GM23338 (cell line): ENCODE data around the gene FXR1. TPM values are rescaled to one million over a fixed set of nuclear protein-coding genes. Genes with fewer than 3 reads are reported as not detected.

Source experiments
- ATAC-seq: fragments of 200-7000 bp; cut with Tn5 transposase; 3 replicates; pipeline ENCODE4 v1.9.1; 2020
- DNase-seq: peaks from one replicate; pipeline ENCODE4 v3.0.0-alpha.2; 2015; ENCODE audit warnings: low spot score
- H2AFZ ChIP-seq: fragments of 200-600 bp; sonication (generic); 2 replicates; pipeline ENCODE4 v1.8.0; 2016; ENCODE audit warnings: antibody characterized with exemption, mild to moderate bottlenecking, moderate library complexity
- H3F3A ChIP-seq: fragments of 200-600 bp; sonication (generic); replicated peaks from 2 replicates; pipeline ENCODE4 v1.8.0; 2017; ENCODE audit warnings: antibody characterized with exemption, mixed run types, low read depth
- H3K27ac ChIP-seq: fragments of 200-600 bp; sonication (generic); 2 replicates; pipeline ENCODE4 v1.6.1; 2016; ENCODE audit warnings: low read depth
- H3K27me3 ChIP-seq: fragments of 200-600 bp; sonication (generic); 2 replicates; pipeline ENCODE4 v1.8.0; 2016; ENCODE audit warnings: mild to moderate bottlenecking, mixed run types, moderate library complexity; ENCODE audit not compliant: insufficient read depth
- H3K36me3 ChIP-seq: fragments of 200-600 bp; sonication (generic); 2 replicates; pipeline ENCODE4 v1.8.0; 2016; ENCODE audit warnings: mild to moderate bottlenecking; ENCODE audit not compliant: insufficient read depth
- H3K4me1 ChIP-seq: fragments of 200-600 bp; sonication (generic); 2 replicates; pipeline ENCODE4 v1.8.0; 2016; ENCODE audit warnings: mild to moderate bottlenecking, moderate library complexity; ENCODE audit not compliant: insufficient read depth
- H3K4me2 ChIP-seq: fragments of 200-600 bp; sonication (generic); 2 replicates; pipeline ENCODE4 v1.7.1; 2017; ENCODE audit warnings: mixed run types
- H3K4me3 ChIP-seq: fragments of 200-600 bp; sonication (generic); 2 replicates; pipeline ENCODE4 v1.6.1; 2016; ENCODE audit warnings: mixed run types
- H3K79me2 ChIP-seq: fragments of 200-600 bp; sonication (generic); replicated peaks from 2 replicates; pipeline ENCODE4 v1.8.0; 2017; ENCODE audit warnings: mild to moderate bottlenecking; ENCODE audit not compliant: insufficient read depth
- H3K9me2 ChIP-seq: fragments of 200-600 bp; sonication (generic); 2 replicates; pipeline ENCODE4 v1.8.0; 2017; ENCODE audit not compliant: insufficient read depth
- H4K20me1 ChIP-seq: fragments of 200-600 bp; sonication (generic); replicated peaks from 2 replicates; pipeline ENCODE4 v1.8.0; 2017; ENCODE audit warnings: mild to moderate bottlenecking; ENCODE audit not compliant: insufficient read depth
- H3K27ac Mint-ChIP-seq: 2 replicates; pipeline ENCODE4 v1.8.0; 2020; ENCODE audit warnings: inconsistent platforms, mild to moderate bottlenecking, moderate library complexity, mixed read lengths
- H3K27me3 Mint-ChIP-seq: 3 replicates; pipeline ENCODE4 v1.8.0; 2022; ENCODE audit warnings: low read depth, mild to moderate bottlenecking, moderate library complexity, mixed read lengths, inconsistent platforms; ENCODE audit not compliant: insufficient read depth, poor library complexity
- H3K36me3 Mint-ChIP-seq: 3 replicates; pipeline ENCODE4 v1.8.0; 2021; ENCODE audit warnings: low read depth, mild to moderate bottlenecking, inconsistent platforms, moderate library complexity, mixed read lengths
- H3K4me1 Mint-ChIP-seq: 3 replicates; pipeline ENCODE4 v1.8.0; 2020; ENCODE audit warnings: mild to moderate bottlenecking, inconsistent platforms, mixed read lengths
- H3K4me3 Mint-ChIP-seq: 3 replicates; pipeline ENCODE4 v1.8.0; 2021; ENCODE audit warnings: moderate library complexity, mild to moderate bottlenecking, inconsistent platforms, mixed read lengths
- H3K9me3 Mint-ChIP-seq: 3 replicates; pipeline ENCODE4 v1.8.0; 2020; ENCODE audit warnings: moderate library complexity, mild to moderate bottlenecking, inconsistent platforms, mixed read lengths
- CREB1 ChIP-seq: fragments of 250-450 bp; sonication (Bioruptor Pico); IDR thresholded peaks from 2 replicates; pipeline ENCODE4 v1.5.0; 2020; ENCODE audit warnings: low read depth, mild to moderate bottlenecking, moderate library complexity
- CTCF ChIP-seq, 2 experiments: fragments of 200-600 bp in 1 of 2; sonication (generic) in 1 of 2; conservative IDR thresholded peaks; 2 replicates each; pipeline versions ENCODE4 v1.5.1 to v1.6.1; 2016 to 2017; ENCODE audit warnings: antibody characterized with exemption in 2 of 2, low read depth in 2 of 2, mild to moderate bottlenecking in 2 of 2, moderate library complexity in 1 of 2
- ETS1 ChIP-seq: IDR thresholded peaks from 2 replicates; pipeline ENCODE4 v1.6.1; 2016; ENCODE audit warnings: antibody characterized with exemption
- EZH2 ChIP-seq: fragments of 200-600 bp; sonication (generic); IDR thresholded peaks from one replicate; pipeline ENCODE4 v1.8.0; 2017; ENCODE audit warnings: antibody characterized with exemption, mild to moderate bottlenecking, low read depth; ENCODE audit not compliant: unreplicated experiment
- EZH2phosphoT487 ChIP-seq: fragments of 200-600 bp; sonication (generic); IDR thresholded peaks from one replicate; pipeline ENCODE4 v1.8.1; 2018; ENCODE audit warnings: antibody characterized with exemption; ENCODE audit not compliant: unreplicated experiment
- JUNB ChIP-seq: IDR thresholded peaks from one replicate; pipeline ENCODE4 v1.6.1; 2016; ENCODE audit warnings: antibody characterized with exemption; ENCODE audit not compliant: unreplicated experiment
- NANOG ChIP-seq: IDR thresholded peaks from 2 replicates; pipeline ENCODE4 v1.6.1; 2016; ENCODE audit warnings: antibody characterized with exemption, borderline replicate concordance
- POLR2AphosphoS5 ChIP-seq: IDR thresholded peaks from 2 replicates; pipeline ENCODE4 v1.6.1; 2016; ENCODE audit warnings: antibody characterized with exemption, low read depth
- REST ChIP-seq: IDR thresholded peaks from one replicate; pipeline ENCODE4 v1.6.1; 2018; ENCODE audit warnings: antibody characterized with exemption; ENCODE audit not compliant: unreplicated experiment
- STAT1 ChIP-seq: IDR thresholded peaks from one replicate; pipeline ENCODE4 v1.6.1; 2016; ENCODE audit warnings: antibody characterized with exemption; ENCODE audit not compliant: unreplicated experiment
- ZNF114 ChIP-seq: fragments of 250-450 bp; sonication (Bioruptor Pico); IDR thresholded peaks from 2 replicates; pipeline ENCODE4 v1.5.0; 2020; ENCODE audit warnings: mild to moderate bottlenecking, moderate library complexity
- ZNF331 ChIP-seq: fragments of 250-450 bp; sonication (Bioruptor Pico); IDR thresholded peaks from 2 replicates; pipeline ENCODE4 v1.5.0; 2020; ENCODE audit warnings: low read depth, mild to moderate bottlenecking, moderate library complexity
- ZNF462 ChIP-seq: fragments of 250-450 bp; sonication (Bioruptor Pico); IDR thresholded peaks from 2 replicates; pipeline ENCODE4 v1.5.0; 2020; ENCODE audit warnings: mild to moderate bottlenecking, moderate library complexity
- polyA plus RNA-seq: library from polyadenylated mRNA; unstranded; fragments of >200 nt; fragmentation: Nextera tagmentation; extraction: Ambion mirVana; gene quantifications from 2 replicates; pipeline ENCODE4 v1.2.1, GENCODE V29; 2016
- total RNA-seq: library from RNA; depleted of rRNA; stranded (reverse); fragments of >200 nt; shearing (Covaris generic); gene quantifications from 2 replicates; pipeline ENCODE4 v1.2.3, GENCODE V29; 2014

FXR1 gene
- total and polyA plus RNA-seq, 2 experiments from 2014 or later: 136 to 228 TPM

- Histone ChIP-seq H3K79me2 (peaks cover 46% of the 10 kb centered on the region), H3K4me2 (no peak overlapping the region), H3F3A (no peaks in the 10 kb centered on the region), H3K4me1 (no peaks in the 10 kb centered on the region), H3K4me3 (no peak overlapping the region), H3K9me2 (no peaks in the 10 kb centered on the region), H3K27ac (no peak overlapping the region), H3K27me3 (no peaks in the 10 kb centered on the region), H3K36me3 (peaks cover 70% of the 10 kb centered on the region), H4K20me1 (peaks cover 5% of the 10 kb centered on the region; the same call in 1 of the 2 replicates), H2AFZ (no peak overlapping the region)
- TF ChIP-seq CREB1 (no peak), CTCF (conservative IDR thresholded peaks at IDR 0.05; ENCODE audit: low read depth in 2 of 2) (no peak), POLR2AphosphoS5 (no peak), REST (no peak), ETS1 (no peak), ZNF114 (CRISPR knock-in tag) (no peak), EZH2phosphoT487 (no peak), STAT1 (no peak), JUNB (no peak), EZH2 (no peak), ZNF331 (CRISPR knock-in tag) (no peak), ZNF462 (CRISPR knock-in tag) (no peak), NANOG (no peak)
- Mint-ChIP-seq H3K27me3 (no peaks in the 10 kb centered on the region), H3K36me3 (peaks cover 80% of the 10 kb centered on the region), H3K27ac (no peak overlapping the region), H3K9me3 (no peaks in the 10 kb centered on the region), H3K4me3 (no peak overlapping the region), H3K4me1 (no peaks in the 10 kb centered on the region)
- DNase-seq (no peak), ATAC-seq (no peak)
Measured at GRCh38 chr3:180961087-180961486, 48.6 kb downstream of the FXR1 start.
